HG03159 (cell line): Measurements from ENCODE around the gene CACNB1.

Source experiments
- ATAC-seq: cut with Tn5 transposase; IDR thresholded peaks from one replicate; pipeline ENCODE4 v1.9.1; 2021; ENCODE audit warnings: mild to moderate bottlenecking, moderate library complexity; ENCODE audit not compliant: unreplicated experiment

CACNB1 gene

GRCh38 chr17:39197380-39198185 is at the start of gene CACNB1:
CACNB1 (minus strand) TSS chr17:39197669; CDS start chr17:39197495, 174 bp downstream.
- ATAC-seq = no peak

DNA sequence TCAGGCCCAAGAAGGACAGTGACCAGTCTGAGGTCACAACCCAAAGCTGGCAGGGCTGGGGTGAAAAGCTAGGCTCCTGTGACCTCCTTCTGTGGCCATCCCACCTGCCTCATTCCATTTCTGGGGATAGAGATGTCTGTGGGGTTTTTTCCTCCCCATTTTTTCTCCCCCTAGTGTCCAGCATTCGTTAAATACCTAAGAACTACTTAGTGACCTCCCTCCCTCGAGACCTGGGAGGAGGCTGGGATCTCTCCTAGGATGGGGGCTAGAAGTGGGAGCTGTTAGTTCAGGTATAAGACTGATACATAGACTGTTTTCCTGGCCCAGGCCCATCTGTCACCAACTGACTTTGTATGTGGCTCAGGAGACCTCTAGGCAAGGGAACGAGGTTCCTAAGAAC is 48.8 kb upstream of the CACNB1 start:
- no peak for ATAC-seq

DNA sequence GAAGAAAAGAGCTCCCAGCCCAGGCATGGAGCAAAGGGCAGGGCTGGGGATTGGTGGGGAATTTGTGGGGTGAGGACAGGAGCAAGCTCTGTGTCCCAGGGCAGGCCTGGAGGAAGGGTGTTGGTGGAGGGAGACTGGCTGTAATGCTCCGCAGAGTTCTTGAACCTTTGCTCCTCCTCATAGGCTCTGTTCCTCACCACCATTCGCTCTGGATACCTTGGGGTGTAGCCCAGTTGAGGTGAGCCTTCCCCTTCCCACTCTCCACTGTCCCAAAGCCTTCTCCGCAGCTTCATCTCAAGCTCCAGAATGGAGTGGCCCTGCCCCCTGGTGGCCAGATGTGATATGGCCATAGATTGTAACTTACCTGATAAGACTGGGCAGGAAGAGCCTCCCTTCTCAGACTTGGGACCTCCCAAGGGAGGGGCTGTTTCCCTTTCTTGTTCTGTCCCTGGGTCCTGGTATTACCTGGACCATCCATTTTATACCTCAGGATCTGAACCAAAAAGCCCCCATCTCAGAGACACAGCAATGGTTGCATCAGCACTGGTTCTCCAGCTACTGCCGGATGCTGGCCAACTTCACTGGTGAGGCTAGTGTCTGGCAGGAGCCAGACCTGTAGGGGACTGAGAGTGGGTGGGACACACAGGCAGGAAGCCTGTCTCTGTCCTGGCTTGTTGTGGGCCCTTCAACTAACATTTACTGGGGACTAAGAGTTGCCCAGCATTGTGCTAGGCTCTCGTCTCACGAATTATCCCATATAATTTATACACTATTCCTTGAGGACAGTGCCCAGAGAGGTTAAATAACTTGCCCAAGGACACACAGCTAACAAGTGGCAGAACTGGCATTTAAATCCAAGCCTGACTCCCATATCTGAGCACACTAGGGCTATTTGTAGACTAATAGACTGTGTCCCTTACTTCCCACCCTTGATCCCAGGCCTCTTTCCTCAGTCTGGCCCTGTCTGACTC is 47.4 kb upstream of the CACNB1 start:
- ATAC-seq = no peak

- no peak for ATAC-seq
Observed at GRCh38 chr17:39244016-39244599, 46.6 kb upstream of the CACNB1 start.

DNA sequence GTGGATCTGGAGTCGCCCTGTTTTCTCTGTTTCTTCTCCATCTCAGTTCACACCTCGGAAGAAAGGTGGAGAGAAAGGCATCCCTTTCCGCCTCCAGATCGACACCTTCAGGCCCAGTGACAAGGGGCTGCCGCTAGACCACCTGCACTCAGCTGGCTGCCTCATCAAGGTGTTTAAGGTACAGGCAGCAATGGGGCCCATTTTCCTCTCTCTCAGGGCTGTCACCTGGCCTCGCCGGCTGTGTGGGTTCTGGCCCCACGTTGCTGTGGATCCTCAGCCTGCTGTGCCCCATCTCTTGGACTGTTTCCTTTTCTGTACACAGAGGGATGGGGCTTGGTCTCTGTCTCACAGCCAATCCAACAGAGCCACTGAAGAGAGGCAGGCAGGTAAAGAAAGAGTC is 45.7 kb upstream of the CACNB1 start:
- ATAC-seq = no peak

GRCh38 chr17:39240631-39241030 is 43.2 kb upstream of the CACNB1 start:
- no peak for ATAC-seq

DNA sequence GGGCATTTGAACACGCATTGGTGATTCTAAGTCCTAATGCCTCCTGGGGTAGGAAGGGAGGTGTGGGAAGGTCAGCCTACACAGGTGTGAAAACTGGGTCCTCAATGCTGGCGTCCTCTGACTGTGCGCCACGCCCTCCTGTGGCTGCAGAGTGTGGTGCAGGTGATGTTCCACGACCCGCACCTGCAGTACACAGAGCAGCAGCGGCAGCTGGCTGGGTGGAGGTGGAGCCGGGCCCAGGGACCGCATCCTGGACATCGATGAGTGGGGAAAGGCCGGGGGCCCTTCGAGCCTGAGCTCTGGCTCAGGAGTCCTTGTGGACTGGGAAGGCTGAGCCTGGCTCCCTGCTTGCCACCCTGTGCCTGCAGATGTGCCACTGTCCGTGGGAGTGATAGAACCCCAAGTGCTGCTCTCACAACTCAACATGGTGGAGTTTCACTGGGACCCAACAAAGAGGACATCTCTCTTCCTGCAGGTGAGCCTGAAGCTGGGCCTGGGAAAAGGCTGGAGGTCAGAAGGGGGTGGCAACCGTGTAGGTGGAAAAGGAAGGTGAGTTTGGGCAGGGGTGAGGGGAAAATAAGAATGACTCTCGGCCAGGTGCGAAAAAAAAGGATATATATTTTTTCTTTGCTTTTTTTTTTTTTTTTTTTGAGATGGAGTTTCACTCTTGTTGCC is 42.3 kb upstream of the CACNB1 start:
- no peak for ATAC-seq

DNA sequence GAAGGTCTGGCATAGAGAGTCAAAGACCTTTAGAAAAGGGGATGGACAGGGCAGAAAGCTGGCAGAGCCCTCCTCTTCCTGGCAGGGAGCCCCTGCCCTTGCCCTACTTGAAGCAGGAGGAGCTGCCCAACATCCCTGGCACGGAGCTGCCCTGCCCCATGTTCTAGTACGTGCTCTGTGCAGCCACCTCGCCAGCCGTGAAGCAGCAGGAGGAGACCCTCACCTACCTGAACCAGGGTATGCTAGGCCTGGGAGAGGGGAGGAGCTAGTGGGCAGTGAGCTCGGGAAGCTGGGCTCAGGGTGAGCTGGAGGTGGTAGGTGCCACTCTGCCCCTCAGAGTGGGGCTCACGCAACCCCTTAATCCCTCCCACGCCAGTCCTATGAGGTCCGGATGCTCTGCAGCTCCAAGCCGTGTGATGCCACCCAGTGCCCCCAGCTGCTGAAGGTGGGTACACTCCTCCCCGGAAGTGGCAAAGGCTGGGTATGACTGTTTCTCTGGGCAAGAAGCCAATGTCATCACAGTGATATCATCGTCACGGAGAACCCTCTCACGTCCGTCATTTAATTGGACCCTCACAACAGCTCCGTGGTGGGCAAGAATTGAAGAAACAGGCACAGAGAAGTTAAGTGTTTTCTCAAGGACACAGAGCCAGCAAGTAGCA is 41.0 kb upstream of the CACNB1 start:
- ATAC-seq = no peak

GRCh38 chr17:39237586-39237985 is 40.1 kb upstream of the CACNB1 start:
- ATAC-seq = no peak

DNA sequence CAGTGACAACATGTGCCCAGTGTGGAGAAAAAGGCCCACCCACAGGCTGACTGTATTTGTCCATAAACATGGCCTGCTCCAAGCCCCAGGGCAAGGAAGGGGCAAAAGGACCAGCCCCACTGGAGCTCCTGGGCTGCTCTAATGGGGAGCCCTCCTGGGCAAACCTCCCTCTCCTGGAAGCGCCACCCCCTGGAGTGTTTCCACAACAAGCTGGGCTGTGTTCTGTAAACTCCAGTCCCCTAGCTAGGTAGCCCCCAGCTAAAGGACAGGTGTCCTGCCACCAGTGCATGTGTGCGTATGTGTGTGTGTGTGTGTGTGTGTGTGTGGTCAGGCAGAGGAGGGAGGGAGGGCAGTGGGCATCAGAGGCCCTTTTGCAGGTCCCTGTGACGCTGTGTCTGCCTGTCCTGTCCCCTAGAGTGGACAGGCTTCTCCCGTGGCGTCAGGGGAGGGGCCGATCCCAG is 39.5 kb upstream of the CACNB1 start:
- ATAC-seq = no peak

GRCh38 chr17:39236450-39236927 is 39.0 kb upstream of the CACNB1 start:
- ATAC-seq = no peak

- ATAC-seq = no peak
Observed at GRCh38 chr17:39235555-39236449, 38.3 kb upstream of the CACNB1 start.

- ATAC-seq = no peak
Observed at GRCh38 chr17:39231591-39232551, 34.4 kb upstream of the CACNB1 start.

GRCh38 chr17:39231091-39231561 is 33.7 kb upstream of the CACNB1 start:
- ATAC-seq = no peak

DNA sequence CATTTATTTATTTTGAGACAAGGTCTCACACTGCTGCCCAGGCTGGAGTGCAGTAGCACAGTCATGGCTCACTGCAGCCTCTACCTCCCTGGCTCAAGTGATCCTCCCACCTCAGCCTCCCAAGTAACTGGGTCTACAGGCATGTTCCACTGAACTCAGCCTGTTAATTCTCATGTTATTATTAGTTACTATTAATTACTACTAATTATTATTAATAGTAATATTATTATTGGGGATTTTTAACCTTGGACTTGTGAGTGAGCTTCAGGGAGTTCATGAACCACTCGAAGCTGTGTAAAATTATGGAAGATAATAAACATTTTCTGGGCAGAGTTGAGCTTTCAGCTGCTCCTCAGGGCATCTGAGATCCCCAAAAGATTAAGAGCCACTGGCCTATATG is 32.9 kb upstream of the CACNB1 start:
- no peak for ATAC-seq

DNA sequence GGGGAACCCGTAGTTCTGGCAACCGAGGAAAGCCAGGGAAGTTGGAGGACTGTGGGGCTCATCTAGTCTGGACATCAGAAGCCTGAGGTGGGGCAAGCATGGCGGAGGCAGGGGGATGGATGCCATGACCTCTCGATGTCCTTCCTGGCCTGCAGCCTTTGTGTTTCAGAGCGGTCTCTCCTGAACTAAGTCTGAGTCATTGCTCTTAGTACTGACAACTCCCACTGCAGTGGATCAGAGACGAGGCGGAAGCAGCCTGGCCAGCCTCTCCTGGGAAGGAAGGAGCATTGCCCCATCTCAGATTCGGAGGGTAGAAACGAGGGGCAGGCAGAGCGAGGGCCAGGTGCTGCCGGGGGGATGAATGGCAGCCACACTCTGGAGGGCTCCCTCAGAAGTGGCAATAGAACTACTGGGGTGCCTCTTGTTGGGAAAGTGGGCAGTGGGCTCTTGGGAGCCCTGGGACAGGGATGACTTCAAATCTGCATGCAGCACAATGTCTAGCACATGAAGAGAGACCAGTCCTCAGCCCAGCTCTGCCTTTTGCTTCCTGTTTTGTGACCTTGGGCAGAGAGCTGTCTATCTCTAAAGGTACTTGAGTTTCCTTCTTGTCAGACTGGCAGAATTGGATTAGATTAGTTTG is 31.9 kb upstream of the CACNB1 start:
- no peak for ATAC-seq

DNA sequence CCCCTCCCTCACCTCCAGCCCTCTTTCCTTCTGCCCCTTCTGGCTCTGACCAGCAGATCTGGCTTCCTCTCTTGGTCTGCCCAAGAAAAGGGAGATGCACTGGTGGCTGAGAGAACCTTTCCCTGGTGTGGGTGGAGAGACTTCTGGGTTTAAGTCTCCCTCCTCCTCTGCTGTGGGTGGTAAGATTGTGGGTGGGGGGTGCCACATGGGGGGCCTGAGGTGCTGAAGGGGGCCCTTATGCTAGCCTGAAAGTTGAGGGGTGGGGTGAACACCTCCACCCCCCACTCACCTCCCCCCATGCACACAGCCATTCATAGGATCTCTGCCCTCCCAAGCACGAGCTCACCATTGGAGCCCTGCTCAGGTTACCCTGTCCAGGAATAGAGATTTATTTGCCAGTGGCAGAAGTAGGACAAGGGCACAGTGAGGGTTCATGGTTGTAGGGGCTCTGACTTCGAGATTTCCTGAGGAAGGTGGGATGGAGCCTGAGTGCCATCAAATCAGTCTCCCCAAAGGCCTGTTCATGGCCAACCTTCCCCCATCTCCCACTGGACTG is 30.0 kb upstream of the CACNB1 start:
- ATAC-seq = no peak
